Fibroblast of mammary gland (primary cell): ENCODE data around the gene FHOD1.

Experiments used
- DNase-seq: peaks from one replicate; pipeline ENCODE4 v3.0.0-alpha.2; 2010; ENCODE audit warnings: low read depth
- H3K4me3 ChIP-seq: 2 replicates; pipeline ENCODE4 v1.5.1; 2011; ENCODE audit warnings: low read depth, mild to moderate bottlenecking, low read length, moderate library complexity; ENCODE audit not compliant: control insufficient read depth
- CTCF ChIP-seq: conservative IDR thresholded peaks from 2 replicates; pipeline ENCODE4 v1.5.1; 2011; ENCODE audit warnings: low read depth, low read length, inconsistent platforms; ENCODE audit not compliant: control insufficient read depth, insufficient read depth

Gene FHOD1

GRCh38 chr16:67233596-67233995 lies 13.7 kb downstream of the FHOD1 start:
- no peak overlapping the region for H3K4me3 ChIP-seq
- no peak for TF ChIP-seq CTCF
- DNase-seq: no peak

- no peak overlapping the region for H3K4me3 ChIP-seq
- no peak for DNase-seq
- TF ChIP-seq CTCF: no peak
Observed at GRCh38 chr16:67230809-67231660, 16.2 kb downstream of the FHOD1 start.

GRCh38 chr16:67229906-67230808 lies 17.1 kb downstream of the FHOD1 start:
- TF ChIP-seq CTCF: no peak
- H3K4me3 ChIP-seq: no peak overlapping the region
- no peak for DNase-seq

- H3K4me3 ChIP-seq: no peak overlapping the region
- no peak for DNase-seq
- TF ChIP-seq CTCF: no peak
Observed at GRCh38 chr16:67228905-67229304, 18.4 kb downstream of the FHOD1 start.

- H3K4me3 ChIP-seq: peak overlapping the region; percentile 97
- no peak for DNase-seq
- no peak for TF ChIP-seq CTCF
Observed at GRCh38 chr16:67228034-67228785, 19.1 kb downstream of the FHOD1 start.

- DNase-seq: no peak
- TF ChIP-seq CTCF: no peak
- H3K4me3 ChIP-seq: peak overlapping the region; percentile 97
Observed at GRCh38 chr16:67227567-67227921, 19.7 kb downstream of the FHOD1 start.
